ENCODE data around the gene RORB.

RORB gene

DNA sequence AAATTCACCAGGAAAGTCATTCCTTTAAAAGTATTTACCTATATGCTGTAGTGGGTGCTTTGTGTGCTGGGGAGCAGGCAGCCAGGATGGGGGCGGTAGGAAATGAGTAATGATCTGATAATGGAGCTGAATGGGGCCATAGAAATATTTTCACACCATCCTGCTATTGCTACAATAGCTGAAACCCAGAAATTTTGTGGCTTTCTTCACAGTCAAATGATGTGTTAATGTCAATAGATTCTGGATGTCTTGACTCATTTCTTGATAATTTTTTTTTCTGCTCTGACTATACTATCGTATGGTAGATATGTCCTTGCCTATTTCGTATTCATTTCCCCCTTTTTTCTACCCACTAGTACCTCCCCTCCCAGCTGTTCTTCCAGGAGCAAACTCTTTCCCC is 59.5 kb downstream of the RORB start:
- no peak overlapping the region for H3K18ac ChIP-seq (ENCODE audit: low read length)
- no peak overlapping the region for H2AK5ac ChIP-seq (ENCODE audit: low read length)
- H3K4me3 ChIP-seq (ENCODE audit: low read depth, low read length), result no peak overlapping the region
- H2BK5ac ChIP-seq (ENCODE audit: low read depth, low read length, poor library complexity), result no peak overlapping the region
- no peaks in the 10 kb centered on the region for H3K9me3 ChIP-seq (ENCODE audit: insufficient read depth, low read depth, low read length)
- no peaks in the 10 kb centered on the region for H3K27me3 ChIP-seq (ENCODE audit: insufficient read depth, low read length)
- H3K14ac ChIP-seq (ENCODE audit: low read length), result no peak overlapping the region
- no peak overlapping the region for H3K27ac ChIP-seq (ENCODE audit: low read depth, low read length)
- H2BK12ac ChIP-seq (ENCODE audit: low read length), result no peak overlapping the region
- H3K36me3 ChIP-seq (ENCODE audit: control insufficient read depth in 1 of 2, insufficient read depth in 2 of 2, low read length in 2 of 2), result no peaks in the 10 kb centered on the region
- no peak overlapping the region for H4K8ac ChIP-seq (ENCODE audit: low read depth, low read length)
- H3K79me1 ChIP-seq (ENCODE audit: low read length), result no peaks in the 10 kb centered on the region
- H3K4ac ChIP-seq (ENCODE audit: low read depth, low read length), result no peak overlapping the region
- no peak overlapping the region for H3K23ac ChIP-seq (ENCODE audit: low read length)
- H4K91ac ChIP-seq (ENCODE audit: low read depth, low read length), result no peak overlapping the region
- DNase-seq, result no peak
- H2AFZ ChIP-seq (ENCODE audit: insufficient read depth, low read length, poor library complexity), result no peak overlapping the region
- H2BK120ac ChIP-seq (ENCODE audit: insufficient read depth, low read length, poor library complexity), result no peak overlapping the region
- H3K4me2 ChIP-seq (ENCODE audit: low read length), result no peak overlapping the region
- H3K79me2 ChIP-seq (ENCODE audit: control insufficient read depth, insufficient read depth, low read length, poor library complexity), result no peaks in the 10 kb centered on the region
- H4K12ac ChIP-seq (ENCODE audit: low read depth, low read length), result no peak overlapping the region
- no peak overlapping the region for H3K9ac ChIP-seq (ENCODE audit: low read length)
- peaks cover 0 to 2% of the 10 kb centered on the region in 2 experiments for H3K4me1 ChIP-seq (ENCODE audit: control insufficient read depth in 1 of 2, insufficient read depth in 2 of 2, low read length in 2 of 2)
- WGBS (ENCODE audit: extremely low coverage, insufficient coverage, insufficient read length), result no CpG with 5 or more reads among the region's 3 CpGs

DNA sequence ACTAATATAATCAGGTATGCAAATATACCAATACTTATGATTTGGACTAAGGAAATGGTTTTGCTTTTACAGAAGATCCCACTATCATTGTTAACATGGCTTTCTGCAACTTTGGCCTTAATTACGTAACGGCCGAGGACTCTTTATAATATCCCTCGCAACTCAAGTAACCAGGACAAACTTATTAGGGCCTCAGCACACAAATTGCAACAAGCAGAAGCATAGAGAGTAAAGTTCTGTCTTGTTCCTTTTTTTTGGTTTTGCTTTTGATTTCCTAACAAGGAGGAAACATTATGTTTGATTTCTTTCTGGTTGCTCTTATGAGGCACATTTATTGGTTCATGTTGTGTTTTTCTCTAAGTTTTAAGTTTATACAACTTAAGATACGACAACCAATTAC is 60.4 kb downstream of the RORB start:
- no peak overlapping the region for H2AFZ ChIP-seq (ENCODE audit: insufficient read depth, low read length, poor library complexity)
- no peak overlapping the region for H4K12ac ChIP-seq (ENCODE audit: low read depth, low read length)
- no peak overlapping the region for H2BK12ac ChIP-seq (ENCODE audit: low read length)
- no peak overlapping the region for H3K18ac ChIP-seq (ENCODE audit: low read length)
- no peak overlapping the region for H3K14ac ChIP-seq (ENCODE audit: low read length)
- H3K79me1 ChIP-seq (ENCODE audit: low read length), result no peaks in the 10 kb centered on the region
- no peak overlapping the region for H2BK120ac ChIP-seq (ENCODE audit: insufficient read depth, low read length, poor library complexity)
- no peaks in the 10 kb centered on the region for H3K9me3 ChIP-seq (ENCODE audit: insufficient read depth, low read depth, low read length)
- no peak overlapping the region for H3K4me2 ChIP-seq (ENCODE audit: low read length)
- WGBS (ENCODE audit: extremely low coverage, insufficient coverage, insufficient read length), result no CpG with 5 or more reads among the region's 5 CpGs
- no peak overlapping the region for H3K4me3 ChIP-seq (ENCODE audit: low read depth, low read length)
- no peak overlapping the region for H3K27ac ChIP-seq (ENCODE audit: low read depth, low read length)
- H3K79me2 ChIP-seq (ENCODE audit: control insufficient read depth, insufficient read depth, low read length, poor library complexity), result no peaks in the 10 kb centered on the region
- peaks cover 0 to 2% of the 10 kb centered on the region in 2 experiments for H3K4me1 ChIP-seq (ENCODE audit: control insufficient read depth in 1 of 2, insufficient read depth in 2 of 2, low read length in 2 of 2)
- no peaks in the 10 kb centered on the region for H3K36me3 ChIP-seq (ENCODE audit: control insufficient read depth in 1 of 2, insufficient read depth in 2 of 2, low read length in 2 of 2)
- H4K91ac ChIP-seq (ENCODE audit: low read depth, low read length), result no peak overlapping the region
- no peak overlapping the region for H2AK5ac ChIP-seq (ENCODE audit: low read length)
- no peak overlapping the region for H3K9ac ChIP-seq (ENCODE audit: low read length)
- H4K8ac ChIP-seq (ENCODE audit: low read depth, low read length), result no peak overlapping the region
- H3K27me3 ChIP-seq (ENCODE audit: insufficient read depth, low read length), result no peaks in the 10 kb centered on the region
- H3K23ac ChIP-seq (ENCODE audit: low read length), result no peak overlapping the region
- H3K4ac ChIP-seq (ENCODE audit: low read depth, low read length), result no peak overlapping the region
- no peak for DNase-seq
- H2BK5ac ChIP-seq (ENCODE audit: low read depth, low read length, poor library complexity), result no peak overlapping the region

DNA sequence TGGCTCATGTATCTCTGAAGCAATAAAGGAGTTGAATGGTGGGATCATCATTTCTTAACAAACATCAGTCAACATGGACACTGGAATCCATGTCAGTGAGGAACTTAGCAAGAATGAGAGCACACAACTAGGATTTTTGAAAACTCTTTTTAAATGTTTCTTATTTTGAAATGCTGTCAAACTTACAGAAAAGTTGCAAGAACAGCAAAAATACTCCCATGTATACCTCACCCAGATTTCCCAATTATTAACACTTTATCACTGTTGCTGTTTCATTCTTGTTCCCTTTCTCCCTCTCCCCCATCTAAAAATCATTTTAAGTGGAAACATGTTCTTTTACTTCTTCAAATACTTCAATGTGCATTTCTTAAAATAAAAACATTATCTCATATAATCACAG is 65.5 kb downstream of the RORB start:
- Histone ChIP-seq H3K27ac (ENCODE audit: low read depth, low read length) (no peak overlapping the region), H4K91ac (ENCODE audit: low read depth, low read length) (no peak overlapping the region), H3K27me3 (ENCODE audit: insufficient read depth, low read length) (no peaks in the 10 kb centered on the region), H3K79me2 (ENCODE audit: control insufficient read depth, insufficient read depth, low read length, poor library complexity) (no peaks in the 10 kb centered on the region), H3K36me3 (ENCODE audit: control insufficient read depth in 1 of 2, insufficient read depth in 2 of 2, low read length in 2 of 2) (no peaks in the 10 kb centered on the region), H3K4ac (ENCODE audit: low read depth, low read length) (no peak overlapping the region), H4K8ac (ENCODE audit: low read depth, low read length) (no peak overlapping the region), H3K9ac (ENCODE audit: low read length) (no peak overlapping the region), H2BK5ac (ENCODE audit: low read depth, low read length, poor library complexity) (no peak overlapping the region), H3K4me2 (ENCODE audit: low read length) (no peak overlapping the region), H3K18ac (ENCODE audit: low read length) (no peak overlapping the region), H2AFZ (ENCODE audit: insufficient read depth, low read length, poor library complexity) (no peak overlapping the region), H3K9me3 (ENCODE audit: insufficient read depth, low read depth, low read length) (no peaks in the 10 kb centered on the region), H3K14ac (ENCODE audit: low read length) (no peak overlapping the region), H2BK12ac (ENCODE audit: low read length) (no peak overlapping the region), H3K4me1 (ENCODE audit: control insufficient read depth in 1 of 2, insufficient read depth in 2 of 2, low read length in 2 of 2) (no peaks in the 10 kb centered on the region), H4K12ac (ENCODE audit: low read depth, low read length) (no peak overlapping the region), H2AK5ac (ENCODE audit: low read length) (no peak overlapping the region), H3K4me3 (ENCODE audit: low read depth, low read length) (no peak overlapping the region), H3K23ac (ENCODE audit: low read length) (no peak overlapping the region), H2BK120ac (ENCODE audit: insufficient read depth, low read length, poor library complexity) (no peak overlapping the region), H3K79me1 (ENCODE audit: low read length) (no peaks in the 10 kb centered on the region)
- no peak for DNase-seq

DNA sequence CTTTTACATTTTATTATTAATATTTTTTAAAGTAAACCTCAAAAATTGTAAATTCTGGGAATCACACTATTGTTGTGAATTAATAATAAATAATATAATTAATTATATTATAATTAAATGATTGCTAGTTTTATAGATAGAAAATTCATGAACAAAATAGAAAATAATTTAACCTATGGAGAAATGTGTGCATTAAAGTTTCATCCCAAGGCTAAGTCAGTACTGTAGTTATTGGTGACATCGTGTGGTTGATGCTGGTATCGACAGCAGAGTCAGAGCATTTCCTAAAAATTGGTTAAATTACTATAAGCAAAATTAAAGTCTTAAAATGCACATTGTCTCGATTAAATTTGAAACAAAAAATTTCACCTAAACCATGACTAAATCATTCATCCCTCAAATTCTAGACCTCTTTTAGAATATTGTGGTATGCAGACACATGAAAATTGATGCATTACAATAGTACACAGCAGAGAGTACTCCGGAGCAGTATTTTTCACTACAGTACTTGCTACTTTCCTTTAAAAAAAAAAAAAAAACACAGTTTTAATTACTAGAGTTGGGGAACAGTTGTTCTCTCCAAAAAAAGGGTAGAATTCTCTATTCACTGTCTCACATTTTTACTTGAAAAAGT is 73.9 kb downstream of the RORB start:
- no peak overlapping the region for H4K8ac ChIP-seq (ENCODE audit: low read depth, low read length)
- no CpG with 5 or more reads among the region's 4 CpGs for WGBS (ENCODE audit: extremely low coverage, insufficient coverage, insufficient read length)
- H4K12ac ChIP-seq (ENCODE audit: low read depth, low read length), result no peak overlapping the region
- H3K36me3 ChIP-seq (ENCODE audit: control insufficient read depth in 1 of 2, insufficient read depth in 2 of 2, low read length in 2 of 2), result no peaks in the 10 kb centered on the region
- no peak overlapping the region for H3K4me2 ChIP-seq (ENCODE audit: low read length)
- no peak overlapping the region for H2AFZ ChIP-seq (ENCODE audit: insufficient read depth, low read length, poor library complexity)
- no peak overlapping the region for H2AK5ac ChIP-seq (ENCODE audit: low read length)
- no peak overlapping the region for H3K4ac ChIP-seq (ENCODE audit: low read depth, low read length)
- no peak overlapping the region for H2BK5ac ChIP-seq (ENCODE audit: low read depth, low read length, poor library complexity)
- no peak overlapping the region for H3K9ac ChIP-seq (ENCODE audit: low read length)
- no peaks in the 10 kb centered on the region for H3K9me3 ChIP-seq (ENCODE audit: insufficient read depth, low read depth, low read length)
- H3K27ac ChIP-seq (ENCODE audit: low read depth, low read length), result no peak overlapping the region
- H3K4me1 ChIP-seq (ENCODE audit: control insufficient read depth in 1 of 2, insufficient read depth in 2 of 2, low read length in 2 of 2), result no peaks in the 10 kb centered on the region
- no peak overlapping the region for H3K18ac ChIP-seq (ENCODE audit: low read length)
- H3K23ac ChIP-seq (ENCODE audit: low read length), result no peak overlapping the region
- no peaks in the 10 kb centered on the region for H3K27me3 ChIP-seq (ENCODE audit: insufficient read depth, low read length)
- H3K79me2 ChIP-seq (ENCODE audit: control insufficient read depth, insufficient read depth, low read length, poor library complexity), result no peaks in the 10 kb centered on the region
- no peak overlapping the region for H3K14ac ChIP-seq (ENCODE audit: low read length)
- no peak overlapping the region for H3K4me3 ChIP-seq (ENCODE audit: low read depth, low read length)
- H2BK120ac ChIP-seq (ENCODE audit: insufficient read depth, low read length, poor library complexity), result no peak overlapping the region
- H4K91ac ChIP-seq (ENCODE audit: low read depth, low read length), result no peak overlapping the region
- DNase-seq, result peak; percentile 28 to 64
- no peak overlapping the region for H2BK12ac ChIP-seq (ENCODE audit: low read length)
- no peaks in the 10 kb centered on the region for H3K79me1 ChIP-seq (ENCODE audit: low read length)

All from trophoblast cell (in vitro differentiated cells and primary cell).